Activated CD8-positive, alpha-beta memory T cell treated with anti-CD3 and anti-CD28 coated beads, Interleukin-2, amount 50 U/mL, for 24 hours (primary cell): Measurements from ENCODE around the gene ZNF444.
"Not testable (repeated sequence)": the region's sequence is repeated elsewhere in the genome, so short reads cannot be mapped to it uniquely, and the experiment has no call there.

Experiments used
- DNase-seq: peaks from one replicate; pipeline ENCODE4 v3.0.0-alpha.2; 2020; ENCODE audit errors: extremely low read depth

ZNF444 gene

GRCh38 chr19:56140583-56141416 lies at the start of gene ZNF444:
TSS of gene ZNF444 (plus strand) at chr19:56141287. CDS start at chr19:56146912, 5,625 bp downstream.
- DNase-seq: peak; percentile 99

GRCh38 chr19:56091751-56092546 lies 49.1 kb upstream of the ZNF444 start:
- no peak for DNase-seq

GRCh38 chr19:56092685-56093631 lies 48.1 kb upstream of the ZNF444 start:
- DNase-seq: no peak

- no peak for DNase-seq
These were observed 46.6 kb upstream of the ZNF444 start for GRCh38 chr19:56094449-56094848.

- DNase-seq: no peak
These were observed 44.4 kb upstream of the ZNF444 start for GRCh38 chr19:56096665-56097064.

GRCh38 chr19:56097306-56097705 lies 43.8 kb upstream of the ZNF444 start:
- no peak for DNase-seq

- no peak for DNase-seq
These were observed 43.3 kb upstream of the ZNF444 start for GRCh38 chr19:56097776-56098175.

- not testable (repeated sequence) for DNase-seq
These were observed 42.9 kb upstream of the ZNF444 start for GRCh38 chr19:56098237-56098636.

GRCh38 chr19:56098731-56099568 lies 42.1 kb upstream of the ZNF444 start:
- DNase-seq: no peak

- no peak for DNase-seq
These were observed 41.2 kb upstream of the ZNF444 start for GRCh38 chr19:56099638-56100539.

GRCh38 chr19:56101095-56101494 lies 40.0 kb upstream of the ZNF444 start:
- no peak for DNase-seq

- no peak for DNase-seq
These were observed 39.1 kb upstream of the ZNF444 start for GRCh38 chr19:56101746-56102535.

- DNase-seq: no peak
These were observed 38.0 kb upstream of the ZNF444 start for GRCh38 chr19:56103027-56103614.

- DNase-seq: no peak
These were observed 36.7 kb upstream of the ZNF444 start for GRCh38 chr19:56104423-56104822.

- no peak for DNase-seq
These were observed 35.9 kb upstream of the ZNF444 start for GRCh38 chr19:56105090-56105701.

- not testable (repeated sequence) for DNase-seq
These were observed 35.2 kb upstream of the ZNF444 start for GRCh38 chr19:56105831-56106396.

GRCh38 chr19:56106397-56106849 lies 34.7 kb upstream of the ZNF444 start:
- DNase-seq: no peak

GRCh38 chr19:56106993-56107392 lies 34.1 kb upstream of the ZNF444 start:
- no peak for DNase-seq
